Measurements from ENCODE around the gene HTRA3.

HTRA3 gene

GRCh38 chr4:8278421-8279287, 9.1 kb downstream of the HTRA3 start:
- H3K27me3 ChIP-seq (ENCODE audit: insufficient read depth, poor library complexity, severe bottlenecking), result no peaks in the 10 kb centered on the region
- TF ChIP-seq CTCF (IDR thresholded peaks at IDR 0.05; ENCODE audit: insufficient read depth, low read length) (no peak), SPI1 (IDR thresholded peaks at IDR 0.05; ENCODE audit: borderline replicate concordance, low read depth) (no peak), REST (IDR thresholded peaks at IDR 0.05; ENCODE audit: insufficient replicate concordance, low read depth) (no peak), POLR2AphosphoS5 (IDR thresholded peaks at IDR 0.05; ENCODE audit: low read depth) (no peak)
- no peak for DNase-seq (ENCODE audit: low read depth in 1 of 2, low spot score in 1 of 2)
- H3K4me3 ChIP-seq (replicated peaks; ENCODE audit: insufficient read depth, low read length), result no peak overlapping the region
- no peak overlapping the region for H3K27ac ChIP-seq (replicated peaks)

GRCh38 chr4:8279321-8280157, 10.0 kb downstream of the HTRA3 start:
- TF ChIP-seq CTCF (IDR thresholded peaks at IDR 0.05; ENCODE audit: insufficient read depth, low read length) (no peak), POLR2AphosphoS5 (IDR thresholded peaks at IDR 0.05; ENCODE audit: low read depth) (no peak), GABPA (IDR thresholded peaks at IDR 0.05; ENCODE audit: low read depth) (no peak), REST (IDR thresholded peaks at IDR 0.05; ENCODE audit: insufficient replicate concordance, low read depth) (no peak), SPI1 (IDR thresholded peaks at IDR 0.05; ENCODE audit: borderline replicate concordance, low read depth) (no peak)
- H3K27ac ChIP-seq (replicated peaks), result no peak overlapping the region
- H3K27me3 ChIP-seq (ENCODE audit: insufficient read depth, poor library complexity, severe bottlenecking), result no peaks in the 10 kb centered on the region
- no peak for DNase-seq (ENCODE audit: low read depth in 1 of 2, low spot score in 1 of 2)
- H3K4me3 ChIP-seq (replicated peaks; ENCODE audit: insufficient read depth, low read length), result no peak overlapping the region

GRCh38 chr4:8280158-8280875, 10.8 kb downstream of the HTRA3 start:
- TF ChIP-seq CTCF (IDR thresholded peaks at IDR 0.05; ENCODE audit: insufficient read depth, low read length) (no peak), GABPA (IDR thresholded peaks at IDR 0.05; ENCODE audit: low read depth) (no peak), SPI1 (IDR thresholded peaks at IDR 0.05; ENCODE audit: borderline replicate concordance, low read depth) (no peak), REST (IDR thresholded peaks at IDR 0.05; ENCODE audit: insufficient replicate concordance, low read depth) (no peak), POLR2AphosphoS5 (IDR thresholded peaks at IDR 0.05; ENCODE audit: low read depth) (no peak)
- no peak overlapping the region for H3K27ac ChIP-seq (replicated peaks)
- no peak for DNase-seq (ENCODE audit: low read depth in 1 of 2, low spot score in 1 of 2)
- no peak overlapping the region for H3K4me3 ChIP-seq (replicated peaks; ENCODE audit: insufficient read depth, low read length)
- no peaks in the 10 kb centered on the region for H3K27me3 ChIP-seq (ENCODE audit: insufficient read depth, poor library complexity, severe bottlenecking)
